Measurements from ENCODE around the gene ULK2.

The ULK2 gene

DNA sequence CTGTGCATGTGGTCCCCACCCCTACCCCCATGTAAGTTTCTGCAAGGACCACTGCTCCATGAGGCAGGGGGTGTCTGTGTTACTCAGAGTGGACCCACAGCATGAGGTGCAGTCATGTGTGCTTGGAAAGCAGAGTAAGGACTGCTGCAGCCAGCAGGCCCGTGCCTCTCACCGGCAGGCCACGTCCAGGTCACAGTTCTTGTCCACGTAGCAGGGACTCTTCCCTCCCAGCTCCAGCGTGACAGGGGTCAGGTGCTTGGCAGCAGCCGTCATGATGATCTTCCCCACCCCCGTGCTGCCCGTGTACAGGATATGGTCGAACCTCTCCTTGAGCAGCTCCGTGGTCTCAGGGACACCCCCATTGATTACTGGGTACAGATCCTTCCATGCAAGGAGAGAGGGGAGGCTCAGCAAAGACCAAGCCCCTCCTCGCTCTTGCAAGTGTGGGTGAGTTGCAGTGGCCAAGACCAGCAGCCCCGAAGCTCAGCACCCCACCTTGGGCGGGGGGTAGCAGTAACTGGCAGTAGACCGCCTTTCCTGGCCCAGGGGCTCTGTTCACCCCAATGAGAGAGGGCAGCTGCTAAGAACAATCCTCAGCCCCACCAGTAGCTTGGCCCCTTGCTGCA is 125.8 kb downstream of the ULK2 start:
- no peaks in the 10 kb centered on the region for H3K79me2 ChIP-seq (ENCODE audit: insufficient read depth, low read length)
- H3K36me3 ChIP-seq (ENCODE audit: insufficient read depth, low read length), result no peaks in the 10 kb centered on the region
- H3K4me3 ChIP-seq (ENCODE audit: low read depth, low read length, poor library complexity, severe bottlenecking), result no peak overlapping the region
- H2AFZ ChIP-seq (ENCODE audit: low read length), result no peak overlapping the region
- no peaks in the 10 kb centered on the region for H3K4me1 ChIP-seq (ENCODE audit: insufficient read depth, low read length, severe bottlenecking)
- H3K9me3 ChIP-seq (ENCODE audit: low read length), result no peaks in the 10 kb centered on the region
- no peaks in the 10 kb centered on the region for H3K9me2 ChIP-seq (ENCODE audit: low read depth, low read length)
- no peak overlapping the region for H3K9ac ChIP-seq (ENCODE audit: low read length)
- H3K4me2 ChIP-seq (ENCODE audit: low read length), result no peak overlapping the region
- TF ChIP-seq, protein P1, sequence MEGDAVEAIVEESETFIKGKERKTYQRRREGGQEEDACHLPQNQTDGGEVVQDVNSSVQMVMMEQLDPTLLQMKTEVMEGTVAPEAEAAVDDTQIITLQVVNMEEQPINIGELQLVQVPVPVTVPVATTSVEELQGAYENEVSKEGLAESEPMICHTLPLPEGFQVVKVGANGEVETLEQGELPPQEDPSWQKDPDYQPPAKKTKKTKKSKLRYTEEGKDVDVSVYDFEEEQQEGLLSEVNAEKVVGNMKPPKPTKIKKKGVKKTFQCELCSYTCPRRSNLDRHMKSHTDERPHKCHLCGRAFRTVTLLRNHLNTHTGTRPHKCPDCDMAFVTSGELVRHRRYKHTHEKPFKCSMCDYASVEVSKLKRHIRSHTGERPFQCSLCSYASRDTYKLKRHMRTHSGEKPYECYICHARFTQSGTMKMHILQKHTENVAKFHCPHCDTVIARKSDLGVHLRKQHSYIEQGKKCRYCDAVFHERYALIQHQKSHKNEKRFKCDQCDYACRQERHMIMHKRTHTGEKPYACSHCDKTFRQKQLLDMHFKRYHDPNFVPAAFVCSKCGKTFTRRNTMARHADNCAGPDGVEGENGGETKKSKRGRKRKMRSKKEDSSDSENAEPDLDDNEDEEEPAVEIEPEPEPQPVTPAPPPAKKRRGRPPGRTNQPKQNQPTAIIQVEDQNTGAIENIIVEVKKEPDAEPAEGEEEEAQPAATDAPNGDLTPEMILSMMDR (IDR thresholded peaks at IDR 0.05; ENCODE audit: low read length), result no peak
- TF ChIP-seq EZH2 (IDR thresholded peaks at IDR 0.05; ENCODE audit: borderline replicate concordance, low read length), result no peak
- no peaks in the 10 kb centered on the region for H3F3A ChIP-seq (ENCODE audit: insufficient read depth, low read length)
- H3K27me3 ChIP-seq (ENCODE audit: insufficient read depth, low read length), result no peaks in the 10 kb centered on the region
- no peaks in the 10 kb centered on the region for H4K20me1 ChIP-seq (ENCODE audit: insufficient read depth, low read length)
- no peak overlapping the region for H3K27ac ChIP-seq (ENCODE audit: low read depth, low read length, poor library complexity, severe bottlenecking)

DNA sequence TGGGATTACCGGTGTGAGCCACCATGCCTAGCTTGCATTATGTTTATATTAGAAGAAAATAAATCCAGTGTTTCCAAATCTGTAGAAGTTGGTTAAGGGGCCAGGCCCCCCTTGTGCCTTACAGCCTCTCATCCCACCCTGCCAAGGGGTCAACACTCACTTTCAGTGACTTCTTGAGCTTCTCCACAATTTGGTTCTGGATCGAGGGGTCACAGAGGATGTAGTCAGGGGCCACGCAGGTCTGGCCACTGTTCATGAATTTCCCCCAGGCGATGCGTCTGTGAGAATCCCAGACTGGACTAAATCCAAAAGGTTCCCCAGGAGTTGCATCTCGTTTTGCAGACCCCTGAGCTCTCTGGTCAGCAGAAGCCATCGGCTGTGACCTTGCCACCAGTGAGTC is 126.8 kb downstream of the ULK2 start:
- Histone ChIP-seq H3K27me3 (ENCODE audit: insufficient read depth, low read length) (no peaks in the 10 kb centered on the region), H3K4me2 (ENCODE audit: low read length) (no peak overlapping the region), H2AFZ (ENCODE audit: low read length) (no peak overlapping the region), H3K9ac (ENCODE audit: low read length) (no peak overlapping the region), H3K4me3 (ENCODE audit: low read depth, low read length, poor library complexity, severe bottlenecking) (no peak overlapping the region), H3K9me3 (ENCODE audit: low read length) (no peaks in the 10 kb centered on the region), H3F3A (ENCODE audit: insufficient read depth, low read length) (no peaks in the 10 kb centered on the region), H4K20me1 (ENCODE audit: insufficient read depth, low read length) (no peaks in the 10 kb centered on the region), H3K4me1 (ENCODE audit: insufficient read depth, low read length, severe bottlenecking) (no peaks in the 10 kb centered on the region), H3K27ac (ENCODE audit: low read depth, low read length, poor library complexity, severe bottlenecking) (no peak overlapping the region), H3K9me2 (ENCODE audit: low read depth, low read length) (no peaks in the 10 kb centered on the region), H3K36me3 (ENCODE audit: insufficient read depth, low read length) (no peaks in the 10 kb centered on the region), H3K79me2 (ENCODE audit: insufficient read depth, low read length) (no peaks in the 10 kb centered on the region)
- TF ChIP-seq EZH2 (IDR thresholded peaks at IDR 0.05; ENCODE audit: borderline replicate concordance, low read length), result no peak
- TF ChIP-seq, protein P1 (IDR thresholded peaks at IDR 0.05; ENCODE audit: low read length), result no peak

DNA sequence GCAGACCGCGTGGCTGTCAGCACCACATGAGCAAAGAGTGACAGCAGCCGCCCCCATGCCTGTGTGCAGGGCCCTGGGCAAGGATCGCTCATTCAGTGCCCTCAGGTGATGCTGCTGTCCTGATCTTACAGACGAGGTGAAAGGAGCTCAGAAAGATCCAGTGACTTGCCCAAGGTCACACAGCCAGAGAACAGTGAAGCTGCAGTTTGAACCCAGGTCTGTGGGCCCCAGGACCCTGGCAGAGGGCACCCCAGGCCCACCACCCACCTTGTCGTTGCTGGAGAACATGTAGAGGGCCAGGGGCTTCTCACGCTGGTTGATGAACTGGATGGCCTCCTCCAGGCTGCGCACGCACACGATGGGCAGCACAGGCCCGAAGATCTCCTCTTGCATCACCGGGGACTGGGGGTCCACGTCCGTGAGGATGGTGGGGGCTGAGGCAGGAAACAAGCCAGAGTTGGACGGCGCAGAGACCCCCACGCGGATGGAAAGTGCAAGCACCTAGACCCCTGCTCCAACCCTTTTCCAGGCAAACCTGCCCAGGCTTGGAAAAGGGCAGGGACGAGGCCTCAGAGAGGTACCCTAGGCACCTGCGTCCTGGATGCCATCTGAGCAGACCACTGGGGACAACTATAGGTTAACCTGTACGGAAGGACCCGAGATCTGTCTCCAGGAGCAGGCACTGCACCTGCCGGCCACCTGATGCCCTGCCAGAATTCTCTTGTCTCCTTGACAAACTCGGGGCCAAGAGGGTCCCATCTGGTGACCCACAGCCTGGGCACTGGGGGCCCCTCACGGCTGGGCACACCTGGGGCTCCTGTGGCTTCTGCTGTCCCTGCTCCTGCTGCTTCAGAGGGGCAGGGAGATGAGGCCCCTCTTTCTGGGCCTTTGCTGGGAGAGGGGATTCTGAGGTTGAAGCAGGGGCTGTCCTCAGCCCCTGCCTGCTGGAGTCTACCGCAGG is 128.2 kb downstream of the ULK2 start:
- H3K9me3 ChIP-seq (ENCODE audit: low read length), result no peaks in the 10 kb centered on the region
- no peak overlapping the region for H3K9ac ChIP-seq (ENCODE audit: low read length)
- H3K4me3 ChIP-seq (ENCODE audit: low read depth, low read length, poor library complexity, severe bottlenecking), result no peak overlapping the region
- no peaks in the 10 kb centered on the region for H3K9me2 ChIP-seq (ENCODE audit: low read depth, low read length)
- no peak overlapping the region for H3K27ac ChIP-seq (ENCODE audit: low read depth, low read length, poor library complexity, severe bottlenecking)
- H3K4me2 ChIP-seq (ENCODE audit: low read length), result no peak overlapping the region
- H4K20me1 ChIP-seq (ENCODE audit: insufficient read depth, low read length), result no peaks in the 10 kb centered on the region
- no peaks in the 10 kb centered on the region for H3F3A ChIP-seq (ENCODE audit: insufficient read depth, low read length)
- H3K79me2 ChIP-seq (ENCODE audit: insufficient read depth, low read length), result no peaks in the 10 kb centered on the region
- H2AFZ ChIP-seq (ENCODE audit: low read length), result no peak overlapping the region
- H3K4me1 ChIP-seq (ENCODE audit: insufficient read depth, low read length, severe bottlenecking), result no peaks in the 10 kb centered on the region
- no peaks in the 10 kb centered on the region for H3K27me3 ChIP-seq (ENCODE audit: insufficient read depth, low read length)
- H3K36me3 ChIP-seq (ENCODE audit: insufficient read depth, low read length), result no peaks in the 10 kb centered on the region
- TF ChIP-seq, protein P1 (IDR thresholded peaks at IDR 0.05; ENCODE audit: low read length), result no peak
- TF ChIP-seq EZH2 (IDR thresholded peaks at IDR 0.05; ENCODE audit: borderline replicate concordance, low read length), result no peak

Data from OCI-LY1 (cell line).